Hepatocyte (in vitro differentiated cells): ENCODE measurements around the gene MICB. TPM values are rescaled to one million over a fixed set of nuclear protein-coding genes. Genes with fewer than 3 reads are reported as not detected.

Experiments used
- DNase-seq: peaks from one replicate; pipeline ENCODE4 v3.0.0-alpha.2; 2016; ENCODE audit warnings: low spot score
- H2AFZ ChIP-seq: fragments of 200-600 bp; sonication (generic); 2 replicates; pipeline ENCODE4 v1.6.0; 2016; ENCODE audit warnings: antibody characterized with exemption, mild to moderate bottlenecking
- H3K27ac ChIP-seq: fragments of 200-600 bp; sonication (generic); 2 replicates; pipeline ENCODE4 v1.5.1; 2016; ENCODE audit warnings: mild to moderate bottlenecking
- H3K27me3 ChIP-seq: fragments of 200-600 bp; sonication (generic); 2 replicates; pipeline ENCODE4 v1.6.1; 2016
- H3K36me3 ChIP-seq: fragments of 200-600 bp; sonication (generic); replicated peaks from 2 replicates; pipeline ENCODE4 v1.5.1; 2016; ENCODE audit warnings: low read depth; ENCODE audit not compliant: insufficient read depth
- H3K4me1 ChIP-seq: fragments of 200-600 bp; sonication (generic); 2 replicates; pipeline ENCODE4 v1.5.1; 2016; ENCODE audit warnings: mild to moderate bottlenecking, moderate library complexity; ENCODE audit not compliant: insufficient read depth
- H3K4me2 ChIP-seq: fragments of 200-600 bp; sonication (generic); 2 replicates; pipeline ENCODE4 v1.6.0; 2016
- H3K4me3 ChIP-seq: fragments of 200-600 bp; sonication (generic); 2 replicates; pipeline ENCODE4 v1.5.1; 2016; ENCODE audit warnings: mild to moderate bottlenecking
- H3K79me2 ChIP-seq: fragments of 200-600 bp; sonication (generic); 2 replicates; pipeline ENCODE4 v1.6.0; 2017; ENCODE audit warnings: mild to moderate bottlenecking
- H3K9me2 ChIP-seq: fragments of 200-600 bp; sonication (generic); replicated peaks from 2 replicates; pipeline ENCODE4 v1.6.0; 2017; ENCODE audit warnings: mild to moderate bottlenecking; ENCODE audit not compliant: insufficient read depth
- H3K9me3 ChIP-seq: fragments of 200-600 bp; sonication (generic); 2 replicates; pipeline ENCODE4 v1.5.1; 2016; ENCODE audit warnings: low read depth, mild to moderate bottlenecking
- H4K20me1 ChIP-seq: fragments of 200-600 bp; sonication (generic); 2 replicates; pipeline ENCODE4 v1.6.0; 2016; ENCODE audit warnings: mild to moderate bottlenecking; ENCODE audit not compliant: insufficient read depth, poor library complexity, severe bottlenecking
- CTCF ChIP-seq: fragments of 200-600 bp; sonication (generic); IDR thresholded peaks from 2 replicates; pipeline ENCODE4 v1.5.1; 2016; ENCODE audit warnings: antibody characterized with exemption, mild to moderate bottlenecking; ENCODE audit not compliant: poor library complexity
- EZH2 ChIP-seq: fragments of 200-600 bp; sonication (generic); IDR thresholded peaks from 2 replicates; pipeline ENCODE4 v1.6.1; 2016; ENCODE audit warnings: antibody characterized with exemption, mild to moderate bottlenecking, borderline replicate concordance
- EZH2phosphoT487 ChIP-seq: fragments of 200-600 bp; sonication (generic); IDR thresholded peaks from one replicate; pipeline ENCODE4 v1.6.1; 2018; ENCODE audit warnings: antibody characterized with exemption, mild to moderate bottlenecking, low read depth, moderate library complexity; ENCODE audit not compliant: unreplicated experiment, severe bottlenecking
- WGBS: methylation state at CpG from one replicate; pipeline ENCODE4 v1.1.6; 2016; ENCODE audit warnings: low lambda C conversion rate; ENCODE audit errors: missing lambda C conversion rate; 5-methylcytosine and 5-hydroxymethylcytosine counted together
- polyA plus RNA-seq: library from polyadenylated mRNA; unstranded; fragments of >200 nt; fragmentation: Nextera tagmentation; extraction: Ambion mirVana; gene quantifications from 2 replicates; pipeline ENCODE4 v1.2.1, GENCODE V29; 2016
- total RNA-seq: library from RNA; depleted of rRNA; stranded (reverse); fragments of >200 nt; gene quantifications from 2 replicates; pipeline ENCODE4 v1.2.3, GENCODE V29; 2014

MICB gene
- total and polyA plus RNA-seq, 2 experiments from 2014 or later = 0.11 to 0.67 TPM

- H3K4me2 ChIP-seq = no peak overlapping the region
- no peaks in the 10 kb centered on the region for H3K4me1 ChIP-seq
- H3K9me2 ChIP-seq = no peaks in the 10 kb centered on the region
- H3K36me3 ChIP-seq = no peaks in the 10 kb centered on the region
- H2AFZ ChIP-seq = no peak overlapping the region
- TF ChIP-seq EZH2 (no peak), CTCF (no peak), EZH2phosphoT487 (no peak)
- no peak overlapping the region for H3K4me3 ChIP-seq
- no peaks in the 10 kb centered on the region for H4K20me1 ChIP-seq
- peaks cover 27% of the 10 kb centered on the region for H3K27me3 ChIP-seq
- H3K9me3 ChIP-seq = no peaks in the 10 kb centered on the region
- WGBS = 73% methylated on average over 4 of the region's 4 CpGs
- no peak overlapping the region for H3K27ac ChIP-seq
- DNase-seq = no peak
- no peaks in the 10 kb centered on the region for H3K79me2 ChIP-seq
Measured at GRCh38 chr6:31477521-31477920, 20.4 kb upstream of the MICB start.

GRCh38 chr6:31478186-31478950 lies 19.6 kb upstream of the MICB start:
- no peak overlapping the region for H2AFZ ChIP-seq
- no peaks in the 10 kb centered on the region for H3K4me1 ChIP-seq
- H3K27me3 ChIP-seq = peaks cover 27% of the 10 kb centered on the region
- no peak overlapping the region for H3K4me2 ChIP-seq
- no peaks in the 10 kb centered on the region for H4K20me1 ChIP-seq
- H3K79me2 ChIP-seq = no peaks in the 10 kb centered on the region
- H3K27ac ChIP-seq = no peak overlapping the region
- H3K9me2 ChIP-seq = no peaks in the 10 kb centered on the region
- no peak for DNase-seq
- H3K9me3 ChIP-seq = no peaks in the 10 kb centered on the region
- no peak overlapping the region for H3K4me3 ChIP-seq
- WGBS = 79% methylated on average over 3 of the region's 3 CpGs
- TF ChIP-seq CTCF = no peak
- TF ChIP-seq EZH2phosphoT487 = no peak
- TF ChIP-seq EZH2 = no peak
- no peaks in the 10 kb centered on the region for H3K36me3 ChIP-seq

GRCh38 chr6:31479151-31479932 lies 18.6 kb upstream of the MICB start:
- no peak for DNase-seq
- H2AFZ ChIP-seq = no peak overlapping the region
- H3K79me2 ChIP-seq = no peaks in the 10 kb centered on the region
- no peaks in the 10 kb centered on the region for H3K9me2 ChIP-seq
- no peaks in the 10 kb centered on the region for H3K4me1 ChIP-seq
- H3K27ac ChIP-seq = no peak overlapping the region
- no peaks in the 10 kb centered on the region for H4K20me1 ChIP-seq
- H3K27me3 ChIP-seq = peaks cover 27% of the 10 kb centered on the region
- H3K4me2 ChIP-seq = no peak overlapping the region
- H3K9me3 ChIP-seq = no peaks in the 10 kb centered on the region
- H3K4me3 ChIP-seq = no peak overlapping the region
- WGBS = 74% methylated on average over 5 of the region's 5 CpGs
- no peaks in the 10 kb centered on the region for H3K36me3 ChIP-seq
- TF ChIP-seq CTCF (no peak), EZH2phosphoT487 (no peak), EZH2 (no peak)
